ENCODE data around the gene TUFT1.

TUFT1 gene

GRCh38 chr1:151604291-151604690, 64.2 kb downstream of the TUFT1 start:
- DNase-seq (ENCODE audit: low read depth) = no peak
- no peak for TF ChIP-seq CTCF (conservative IDR thresholded peaks at IDR 0.05; ENCODE audit: low read length)
- no peak overlapping the region for H3K4me3 ChIP-seq (ENCODE audit: low read length)

- DNase-seq (ENCODE audit: low read depth) = no peak
- no peak for TF ChIP-seq CTCF (conservative IDR thresholded peaks at IDR 0.05; ENCODE audit: low read length)
- no peak overlapping the region for H3K4me3 ChIP-seq (ENCODE audit: low read length)
Measured at GRCh38 chr1:151606384-151606783, 66.3 kb downstream of the TUFT1 start.

GRCh38 chr1:151606857-151607256, 66.7 kb downstream of the TUFT1 start:
- H3K4me3 ChIP-seq (ENCODE audit: low read length) = no peak overlapping the region
- TF ChIP-seq CTCF (conservative IDR thresholded peaks at IDR 0.05; ENCODE audit: low read length) = no peak
- DNase-seq (ENCODE audit: low read depth) = no peak

- DNase-seq (ENCODE audit: low read depth) = no peak
- no peak for TF ChIP-seq CTCF (conservative IDR thresholded peaks at IDR 0.05; ENCODE audit: low read length)
- no peak overlapping the region for H3K4me3 ChIP-seq (ENCODE audit: low read length)
Measured at GRCh38 chr1:151610142-151610541, 70.0 kb downstream of the TUFT1 start.

GRCh38 chr1:151611288-151611790, 71.2 kb downstream of the TUFT1 start:
- H3K4me3 ChIP-seq (ENCODE audit: low read length) = no peak overlapping the region; the same call in 1 of the 2 replicates
- DNase-seq (ENCODE audit: low read depth) = peak; percentile 83
- TF ChIP-seq CTCF (conservative IDR thresholded peaks at IDR 0.05; ENCODE audit: low read length) = no peak

- H3K4me3 ChIP-seq (ENCODE audit: low read length) = peak within 1 kb of the TSS; percentile 89
- no peak for TF ChIP-seq CTCF (conservative IDR thresholded peaks at IDR 0.05; ENCODE audit: low read length)
- DNase-seq (ENCODE audit: low read depth) = peak; percentile 91
Measured at GRCh38 chr1:151611832-151612500, 71.9 kb downstream of the TUFT1 start, which contains the start of gene SNX27. Gene SNX27, plus strand, starts transcription at chr1:151612050. Its CDS starts 152 bp downstream, at chr1:151612202.

All from AG10803 (cell line).